ENCODE measurements around the gene PML. TPM values are rescaled to one million over a fixed set of nuclear protein-coding genes. Genes with fewer than 3 reads are reported as not detected.

PML gene
- total RNA-seq, 1 donor from 2014 or later, result 78.9 TPM

DNA sequence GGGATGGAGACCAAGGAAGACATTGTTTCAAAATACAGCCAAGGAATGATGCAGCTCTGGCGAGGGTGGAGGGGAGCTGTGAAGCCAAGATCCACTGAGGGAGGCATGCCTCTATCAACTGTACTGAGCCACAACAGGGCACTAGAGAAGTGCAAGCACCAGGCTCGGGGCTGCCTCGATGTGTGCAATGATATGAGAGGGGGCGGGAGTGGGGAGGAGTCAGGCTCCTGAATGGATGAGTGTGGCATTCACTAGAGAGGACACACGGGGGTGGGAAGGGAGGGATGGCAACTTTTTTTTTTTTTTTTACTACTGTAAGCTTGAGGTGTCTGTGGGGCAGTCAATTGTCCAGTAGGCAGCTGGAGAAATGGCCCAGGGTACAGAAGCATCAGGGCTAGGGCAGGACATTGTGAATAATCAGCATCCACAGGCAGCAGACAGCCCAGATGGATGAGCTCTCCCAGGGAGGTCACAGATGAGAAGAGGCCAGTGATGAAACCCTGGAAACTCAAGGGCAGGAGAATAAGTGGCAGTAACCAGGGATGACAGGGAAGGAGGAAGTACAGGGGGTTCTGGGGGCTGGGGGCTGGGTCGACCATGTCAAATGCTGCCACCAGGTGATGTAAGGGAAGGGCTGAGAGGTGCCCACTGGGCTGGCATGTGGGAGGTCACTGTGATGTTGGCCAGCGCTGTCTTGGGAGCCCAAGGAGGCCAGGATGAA lies 8.3 kb upstream of the PML start:
- no peak for TF ChIP-seq CTCF (conservative IDR thresholded peaks at IDR 0.05; ENCODE audit: low read depth, low read length)
- no peak overlapping the region for H3K4me3 ChIP-seq (ENCODE audit: low read depth, low read length)
- DNase-seq (ENCODE audit: low read depth), result no peak

DNA sequence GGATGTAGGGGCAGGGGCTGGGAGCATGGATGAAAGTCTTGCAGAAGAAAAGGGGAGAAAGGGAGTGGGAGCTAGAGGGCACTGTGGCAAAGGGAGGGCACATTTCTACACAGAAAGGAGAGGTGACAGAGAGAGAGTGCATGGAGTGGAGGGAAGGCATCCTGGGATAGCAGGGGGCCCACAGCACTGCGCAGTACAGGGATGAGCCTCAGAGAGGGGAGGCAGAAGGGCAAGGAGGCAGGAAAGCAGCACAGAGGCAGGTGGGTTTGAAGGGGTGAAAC lies 7.8 kb upstream of the PML start:
- no peak overlapping the region for H3K4me3 ChIP-seq (ENCODE audit: low read depth, low read length)
- peak; percentile 6 for TF ChIP-seq CTCF (conservative IDR thresholded peaks at IDR 0.05; ENCODE audit: low read depth, low read length)
- no peak for DNase-seq (ENCODE audit: low read depth)

DNA sequence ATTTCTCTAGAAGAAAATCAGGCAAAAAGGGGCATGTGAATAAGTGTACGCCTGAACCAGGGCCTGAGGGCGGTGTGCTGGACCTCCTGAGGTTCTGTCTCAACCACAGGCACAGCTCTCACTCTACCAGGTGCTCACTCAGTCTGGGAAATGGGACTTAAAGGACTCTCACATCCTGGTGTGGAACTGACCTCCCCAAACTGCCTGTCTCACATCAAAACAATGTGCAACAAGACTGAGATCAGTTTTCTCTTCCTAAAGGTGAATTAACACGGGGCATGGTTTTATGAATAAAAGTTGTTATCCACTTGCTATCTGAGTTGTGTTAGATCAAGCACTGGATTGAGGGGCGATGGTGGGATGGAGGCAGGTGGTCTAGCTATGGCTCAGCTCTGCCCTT lies 7.3 kb upstream of the PML start:
- H3K4me3 ChIP-seq (ENCODE audit: low read depth, low read length), result no peak overlapping the region
- no peak for TF ChIP-seq CTCF (conservative IDR thresholded peaks at IDR 0.05; ENCODE audit: low read depth, low read length)
- DNase-seq (ENCODE audit: low read depth), result no peak

GRCh38 chr15:73987681-73988444 lies 6.7 kb upstream of the PML start:
- no peak for TF ChIP-seq CTCF (conservative IDR thresholded peaks at IDR 0.05; ENCODE audit: low read depth, low read length)
- H3K4me3 ChIP-seq (ENCODE audit: low read depth, low read length), result no peak overlapping the region

GRCh38 chr15:73988445-73988969 lies 6.0 kb upstream of the PML start:
- DNase-seq (ENCODE audit: low read depth), result no peak
- no peak for TF ChIP-seq CTCF (conservative IDR thresholded peaks at IDR 0.05; ENCODE audit: low read depth, low read length)
- H3K4me3 ChIP-seq (ENCODE audit: low read depth, low read length), result no peak overlapping the region

More at GRCh38 chr15:73987681-73988444, 6.7 kb upstream of the PML start:
- peak; percentile 74 for DNase-seq (ENCODE audit: low read depth)

GRCh38 chr15:73989001-73989798 lies 5.3 kb upstream of the PML start:
- H3K4me3 ChIP-seq (ENCODE audit: low read depth, low read length), result no peak overlapping the region
- TF ChIP-seq CTCF (conservative IDR thresholded peaks at IDR 0.05; ENCODE audit: low read depth, low read length), result no peak
- peak; percentile 64 for DNase-seq (ENCODE audit: low read depth)

All from epithelial cell of proximal tubule (primary cell).